NOMO-1 treated with dmso at 0.1 percent for 144 hours (cell line): ENCODE results near the gene ABHD12.

Source experiments
- DNase-seq: peaks from one replicate; lab custom pipeline; 2025; ENCODE audit not compliant: unreplicated experiment; lab: John Stamatoyannopoulos, UW

The ABHD12 gene

DNA sequence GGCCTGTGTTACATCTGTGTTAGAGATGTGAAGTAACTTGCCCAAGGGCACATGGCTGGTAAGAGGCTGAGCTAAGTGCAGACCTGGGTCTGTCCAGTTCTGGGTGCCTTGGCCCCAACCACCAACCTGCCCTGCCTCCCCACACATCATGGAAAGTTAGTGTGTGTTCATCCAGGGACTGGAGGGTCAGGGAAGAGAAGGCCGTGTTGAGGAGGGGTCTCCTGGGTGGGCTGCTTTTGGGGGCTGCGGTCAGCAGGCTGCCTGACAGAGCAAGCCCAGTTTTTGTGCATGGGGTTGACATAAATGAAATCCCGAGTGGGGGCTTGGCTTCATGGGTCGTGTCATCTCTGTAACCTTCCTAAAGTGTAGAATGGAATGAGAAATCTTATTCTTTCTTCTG, 131.8 kb downstream of the ABHD12 start:
- DNase-seq, result no peak

GRCh38 chr20:25258476-25258805, 132.2 kb downstream of the ABHD12 start:
- no peak for DNase-seq

GRCh38 chr20:25257756-25258475, 132.7 kb downstream of the ABHD12 start:
- no peak for DNase-seq

GRCh38 chr20:25257130-25257529, 133.5 kb downstream of the ABHD12 start:
- DNase-seq, result no peak

- DNase-seq, result no peak
These were observed 134.3 kb downstream of the ABHD12 start for GRCh38 chr20:25256226-25256859.

DNA sequence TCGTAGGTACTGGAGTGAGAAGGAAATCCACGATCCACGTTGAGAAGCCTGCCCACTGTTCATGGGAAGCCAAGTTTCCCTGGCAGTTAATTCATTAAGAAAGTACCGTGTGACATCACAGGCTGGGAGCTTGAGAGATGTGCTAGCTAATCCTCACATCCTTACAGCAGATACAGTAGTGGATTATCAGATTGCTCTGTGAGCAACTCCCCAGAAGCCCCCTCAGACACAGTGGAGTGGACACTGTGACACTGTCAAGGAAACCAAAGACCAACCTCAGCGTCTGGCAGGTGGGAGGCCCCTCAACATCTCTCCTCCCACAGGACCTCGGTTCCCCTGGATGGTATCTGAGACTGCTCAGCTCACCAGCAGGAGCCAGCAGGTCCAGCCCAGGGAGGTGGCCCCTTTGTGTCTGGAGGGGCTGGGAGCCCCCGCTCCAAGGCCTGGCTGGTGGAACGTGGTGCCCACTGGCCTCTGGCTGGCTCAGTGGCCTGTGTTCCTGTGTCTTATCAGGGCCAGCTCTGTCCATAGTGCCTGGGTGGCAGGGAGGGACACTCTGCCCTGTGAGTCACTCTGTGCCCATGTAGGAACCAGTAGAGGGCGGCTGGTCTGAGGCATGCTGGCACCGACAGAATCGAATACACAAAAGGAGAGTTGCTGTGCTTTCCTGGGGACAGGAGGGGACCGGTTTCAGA, 135.5 kb downstream of the ABHD12 start:
- DNase-seq, result no peak

- DNase-seq, result no peak
These were observed 136.1 kb downstream of the ABHD12 start for GRCh38 chr20:25254571-25254970.

GRCh38 chr20:25253606-25254275, 136.9 kb downstream of the ABHD12 start:
- no peak for DNase-seq

DNA sequence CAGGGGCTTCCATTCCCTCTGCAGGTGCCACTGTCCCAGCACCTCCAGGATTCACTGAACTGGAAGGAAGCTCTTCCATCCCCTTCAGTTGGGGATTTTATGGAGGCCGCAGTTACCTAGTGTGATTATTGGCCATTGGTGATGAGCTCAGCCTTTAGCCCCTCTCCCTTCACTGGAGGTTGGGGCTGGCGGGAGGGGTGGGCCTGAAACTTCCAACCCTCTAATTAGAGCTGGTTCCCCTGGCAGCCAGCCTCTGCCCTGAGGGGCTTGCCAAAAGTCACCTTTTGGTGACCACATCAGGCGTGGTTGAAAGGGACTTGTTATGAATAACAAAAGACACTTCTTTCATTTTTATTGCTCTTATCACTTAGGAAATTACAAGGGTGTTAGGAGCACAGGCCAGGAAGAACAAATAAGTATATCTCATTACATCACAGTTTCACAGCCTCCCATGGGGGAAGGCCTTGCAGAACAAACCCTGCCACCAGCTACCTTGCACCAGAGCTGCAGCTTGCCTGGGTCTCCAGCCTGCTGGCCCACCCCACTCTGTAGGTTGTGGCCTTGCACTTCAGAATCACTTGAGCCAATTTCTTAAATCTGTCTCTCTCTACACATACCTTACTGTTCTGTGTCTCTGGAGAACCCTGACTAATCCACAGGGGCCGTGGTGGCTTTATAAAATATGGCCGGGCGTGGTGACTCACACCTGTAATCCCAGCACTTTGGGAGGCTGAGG, 137.8 kb downstream of the ABHD12 start:
- no peak for DNase-seq

- DNase-seq, result no peak
These were observed 138.4 kb downstream of the ABHD12 start for GRCh38 chr20:25252230-25252651.

- DNase-seq, result no peak
These were observed 139.1 kb downstream of the ABHD12 start for GRCh38 chr20:25251558-25251957.

DNA sequence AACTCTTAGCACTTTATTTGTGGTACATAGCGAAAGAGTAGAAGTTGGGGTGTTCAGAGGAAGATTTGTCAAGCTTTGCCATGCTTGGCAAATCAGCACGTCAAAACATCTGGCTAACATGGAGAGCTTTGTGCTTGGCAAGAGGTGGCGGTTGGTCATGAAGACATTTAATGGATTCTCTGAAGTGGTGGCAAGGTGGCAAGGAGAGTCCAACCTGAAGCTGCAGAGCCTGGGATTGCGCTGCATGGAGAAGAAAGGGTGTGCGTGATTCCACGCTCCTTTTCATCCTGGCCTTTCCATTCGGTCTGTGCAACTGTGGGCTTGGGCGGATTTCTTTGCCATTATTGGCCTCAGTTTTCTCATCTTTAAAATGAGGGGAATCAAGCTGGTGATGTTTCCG, 139.6 kb downstream of the ABHD12 start:
- DNase-seq, result no peak

GRCh38 chr20:25250508-25250907, 140.1 kb downstream of the ABHD12 start:
- no peak for DNase-seq
